NCI-H2171 treated with DMSO at 0.1 percent for 48 hours (cell line): ENCODE results near the gene GSTM2.

ENCODE experiments used
- DNase-seq: peaks from one replicate; lab custom pipeline; 2025; lab: John Stamatoyannopoulos, UW

GSTM2 gene

DNA sequence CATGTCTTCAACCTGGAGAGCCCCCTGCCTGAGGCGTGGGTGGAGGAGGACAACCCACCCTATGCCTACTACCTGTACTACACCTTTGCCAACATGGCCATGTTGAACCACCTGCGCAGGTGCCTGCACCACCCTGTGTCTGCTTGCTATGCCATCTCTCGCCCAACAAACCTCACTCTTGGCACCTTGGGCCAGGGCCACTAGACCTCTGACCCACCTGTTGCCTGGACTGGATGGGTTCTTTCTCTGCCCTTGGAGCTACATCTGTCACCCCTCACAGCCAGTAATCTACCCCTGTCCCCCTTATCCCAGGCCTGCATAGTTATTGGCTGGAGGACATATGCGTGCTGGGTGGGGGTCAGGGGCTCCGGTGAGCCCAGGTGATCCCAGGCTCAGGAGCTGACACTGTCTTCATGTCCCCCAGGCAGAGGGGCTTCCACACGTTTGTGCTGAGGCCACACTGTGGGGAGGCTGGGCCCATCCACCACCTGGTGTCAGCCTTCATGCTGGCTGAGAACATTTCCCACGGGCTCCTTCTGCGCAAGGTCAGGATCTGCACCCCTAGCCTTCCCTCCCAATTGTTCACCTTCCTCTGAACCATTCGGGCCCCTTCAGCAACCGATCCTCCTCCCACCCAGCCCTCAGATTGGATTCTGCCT is 38.4 kb upstream of the GSTM2 start:
- no peak for DNase-seq

DNA sequence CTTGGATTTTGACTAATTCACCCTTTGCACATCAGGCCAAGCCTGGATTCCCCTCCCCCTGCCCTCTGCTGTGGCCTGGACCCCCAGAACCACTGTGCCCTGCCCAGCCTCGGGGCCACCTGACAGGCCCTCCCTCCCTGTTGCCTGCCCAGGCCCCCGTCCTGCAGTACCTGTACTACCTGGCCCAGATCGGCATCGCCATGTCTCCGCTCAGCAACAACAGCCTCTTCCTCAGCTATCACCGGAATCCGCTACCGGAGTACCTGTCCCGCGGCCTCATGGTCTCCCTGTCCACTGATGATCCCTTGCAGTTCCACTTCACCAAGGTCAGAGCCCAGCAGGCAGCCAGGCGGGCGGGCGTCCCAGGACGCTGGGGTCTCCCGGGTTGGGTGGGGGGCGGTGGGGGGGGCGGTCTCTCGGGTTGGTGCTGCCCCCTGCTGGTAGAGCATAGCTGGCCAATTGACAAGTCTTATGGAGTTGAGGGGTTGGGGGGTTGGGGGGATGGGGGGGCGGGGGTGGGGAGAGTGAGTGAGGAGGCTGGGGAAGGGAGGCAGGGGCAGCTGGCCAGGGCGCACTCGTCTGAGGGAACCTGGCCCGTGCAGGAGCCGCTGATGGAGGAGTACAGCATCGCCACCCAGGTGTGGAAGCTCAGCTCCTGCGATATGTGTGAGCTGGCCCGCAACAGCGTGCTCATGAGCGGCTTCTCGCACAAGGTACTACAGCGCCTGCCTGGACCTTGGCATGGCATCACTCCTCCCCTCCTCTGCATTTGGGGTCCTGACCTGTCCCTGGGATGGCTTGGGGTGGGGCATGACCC is 37.6 kb upstream of the GSTM2 start:
- DNase-seq, result no peak

DNA sequence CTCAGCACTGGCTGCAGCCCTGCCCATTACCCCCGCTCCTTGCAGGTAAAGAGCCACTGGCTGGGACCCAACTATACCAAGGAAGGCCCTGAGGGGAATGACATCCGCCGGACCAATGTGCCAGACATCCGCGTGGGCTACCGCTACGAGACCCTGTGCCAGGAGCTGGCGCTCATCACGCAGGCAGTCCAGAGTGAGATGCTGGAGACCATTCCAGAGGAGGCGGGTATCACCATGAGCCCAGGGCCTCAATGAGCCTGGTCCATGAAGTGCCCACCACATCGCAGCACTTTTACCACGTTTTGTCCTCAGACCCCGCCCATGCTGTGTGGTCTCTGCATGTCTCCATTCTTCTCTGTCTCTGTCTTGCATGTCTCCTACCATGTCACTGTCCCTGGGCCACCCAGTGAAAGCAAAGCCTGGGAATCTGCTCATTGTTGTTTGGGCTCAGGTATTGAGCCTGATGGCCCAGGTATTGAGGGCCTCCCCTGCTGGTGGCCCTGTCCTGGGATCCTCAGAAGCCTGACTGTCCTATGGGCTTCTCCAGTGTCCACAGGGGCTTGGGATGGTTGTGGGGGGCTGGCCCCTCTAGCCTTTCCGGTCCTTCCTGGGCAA is 36.9 kb upstream of the GSTM2 start:
- DNase-seq, result no peak

DNA sequence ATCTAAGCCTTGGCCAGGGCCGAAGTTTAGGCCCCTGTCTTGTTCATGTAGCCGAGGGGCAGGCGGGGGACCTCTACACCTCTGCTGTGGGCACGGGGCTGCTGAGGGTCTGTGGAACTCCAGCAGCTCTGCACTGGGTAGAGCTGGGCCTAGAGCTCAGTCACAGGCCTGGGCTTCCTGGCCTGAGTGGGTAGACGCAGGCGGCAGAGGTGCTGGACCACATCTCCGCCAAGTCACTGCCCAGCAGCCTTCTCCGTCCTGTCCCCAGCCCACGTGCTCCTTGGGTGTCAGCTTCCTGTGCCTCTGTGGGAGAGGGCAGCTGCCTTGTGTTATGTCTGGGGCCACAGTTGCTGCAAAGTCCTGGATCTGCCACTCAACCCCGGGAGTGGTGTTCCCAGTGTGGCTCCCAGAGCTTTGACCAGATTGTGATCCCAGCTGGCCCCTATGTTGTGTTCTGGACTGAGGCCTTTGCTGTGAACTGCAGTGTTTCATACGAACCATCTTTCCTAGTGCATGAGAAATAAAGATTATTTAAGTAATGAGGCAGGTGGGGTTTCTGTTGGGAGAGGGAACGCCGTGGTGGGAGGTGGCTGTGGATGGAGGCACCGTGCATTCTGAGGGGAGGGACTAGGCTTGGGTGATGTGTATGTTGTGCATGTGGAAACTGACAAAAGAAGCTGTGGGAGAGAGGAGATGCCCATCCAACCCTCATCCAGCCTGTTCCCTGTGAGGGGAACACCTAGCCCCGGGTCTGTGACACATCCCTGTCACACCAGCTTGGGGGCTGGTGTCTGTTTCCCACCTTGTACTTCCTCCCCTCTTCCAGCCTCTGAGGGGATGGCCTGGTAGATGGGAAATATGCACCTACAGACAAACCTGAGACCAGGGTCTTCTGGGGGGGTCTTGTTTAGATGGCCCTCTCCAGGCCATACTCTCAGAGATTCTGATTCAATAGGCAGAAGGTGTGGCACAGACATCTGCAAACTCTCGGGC is 36.0 kb upstream of the GSTM2 start:
- DNase-seq, result no peak

DNA sequence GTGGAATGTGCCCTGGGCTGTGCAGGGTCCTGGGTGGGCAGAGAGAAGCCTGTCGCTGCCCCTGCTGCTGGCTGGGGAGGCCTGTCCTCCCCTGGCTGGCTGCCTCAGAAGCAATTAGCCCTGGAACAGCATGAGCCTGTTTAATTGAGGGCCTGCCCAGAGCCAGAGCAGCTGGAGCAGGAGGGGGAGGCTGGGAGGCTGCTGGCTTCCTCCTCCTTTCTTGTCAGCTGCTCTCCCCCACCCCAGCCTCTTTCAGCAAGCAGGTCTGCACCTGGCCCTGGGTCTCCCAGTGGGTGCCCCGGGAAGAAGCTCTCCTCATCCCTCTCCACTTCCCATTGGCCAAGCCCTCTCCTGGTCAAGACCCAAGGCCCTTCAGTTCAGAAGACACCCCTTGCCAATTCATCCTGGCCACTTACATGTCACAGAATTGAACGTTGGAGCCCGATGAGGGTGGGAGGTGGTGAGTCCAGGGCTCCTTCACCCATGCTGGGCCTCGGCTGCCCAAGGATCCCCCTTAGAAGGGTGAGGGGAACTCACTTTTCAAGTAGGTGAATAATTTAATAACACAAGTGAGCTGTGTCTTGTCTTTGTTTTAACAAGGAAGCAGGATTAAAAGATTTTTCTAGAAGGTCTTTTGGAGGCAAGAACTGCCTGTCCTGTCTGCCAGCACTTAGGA is 35.0 kb upstream of the GSTM2 start:
- DNase-seq, result peak; percentile 91

DNA sequence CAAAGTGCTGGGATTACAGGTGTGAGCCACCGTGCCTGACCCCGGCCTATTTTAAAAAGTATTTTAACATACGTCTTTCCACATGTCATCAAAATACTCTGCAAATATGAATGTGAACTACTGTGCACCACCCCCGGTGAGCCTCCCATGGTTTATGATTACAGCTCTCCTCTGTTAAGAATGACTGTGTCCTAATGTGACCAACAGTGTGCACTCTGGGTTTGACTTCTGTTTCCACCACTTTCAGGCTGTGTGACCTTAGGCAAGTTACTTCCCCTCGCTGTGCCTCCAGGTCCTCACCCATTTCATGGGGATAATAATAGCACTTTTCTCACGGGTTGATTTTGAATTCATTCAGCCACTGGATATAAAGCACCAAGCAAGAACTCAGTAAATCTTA is 33.6 kb upstream of the GSTM2 start:
- no peak for DNase-seq

DNA sequence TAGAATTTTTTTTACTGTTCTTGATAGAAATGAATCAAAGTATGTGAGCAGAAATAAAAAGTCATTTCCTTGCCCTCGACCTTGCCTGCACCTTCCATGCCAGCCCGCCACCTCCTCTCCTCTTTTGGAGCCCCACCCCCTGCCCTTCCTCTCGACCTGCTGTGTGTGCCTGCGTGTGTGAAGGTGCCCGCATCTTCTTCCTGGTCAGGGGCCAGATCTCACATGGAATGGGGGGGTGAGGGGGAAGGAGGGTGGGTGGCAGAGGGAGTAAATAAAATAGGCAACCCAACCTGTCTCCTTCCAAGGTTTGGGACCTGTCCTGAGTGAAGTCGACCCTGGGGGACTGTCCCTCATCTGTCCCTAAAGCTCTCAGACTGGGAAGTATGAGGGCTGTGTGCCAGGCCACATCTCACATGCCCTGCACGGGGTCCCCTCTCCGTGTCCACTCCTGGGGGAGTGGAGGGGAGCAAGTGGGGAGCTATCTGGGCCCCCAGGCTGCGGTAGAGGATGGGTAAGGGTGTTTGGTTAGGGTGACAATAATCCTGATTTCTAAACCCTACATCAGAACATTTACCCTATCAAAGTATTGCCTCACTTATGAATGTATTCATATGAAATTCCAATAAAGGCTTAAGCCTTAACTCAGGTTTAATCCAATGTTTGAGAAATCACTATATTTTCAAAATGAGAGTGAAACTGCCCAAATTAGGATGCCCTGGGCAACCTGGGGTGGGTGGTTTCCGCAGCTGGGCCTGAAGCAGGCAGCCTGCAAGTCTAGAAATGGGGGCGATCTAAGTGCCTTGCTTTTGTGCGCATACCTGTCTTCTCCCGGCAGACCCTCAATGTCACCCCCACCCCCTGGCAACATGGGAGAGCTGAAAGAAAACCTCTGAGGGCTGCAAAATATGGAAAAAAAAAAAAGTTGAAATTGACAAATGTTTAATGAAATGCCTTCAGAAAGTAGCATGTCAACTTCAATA is 32.8 kb upstream of the GSTM2 start:
- DNase-seq, result no peak

DNA sequence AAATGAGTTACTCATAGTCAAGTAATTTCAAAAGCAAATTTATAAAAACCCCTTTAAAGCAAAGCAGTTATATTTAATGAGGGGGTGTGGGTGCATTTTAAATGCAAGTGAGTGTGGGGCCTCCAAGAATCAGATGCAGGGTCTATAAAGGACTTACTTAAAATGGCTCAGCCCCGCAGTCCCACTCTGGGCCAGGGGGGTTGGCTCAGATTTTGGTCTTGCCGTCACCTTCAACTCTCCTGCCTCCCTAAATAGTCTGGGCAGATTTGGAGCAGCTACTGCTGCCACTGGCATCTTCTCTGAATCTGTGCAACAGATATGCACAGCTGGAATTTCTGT is 32.0 kb upstream of the GSTM2 start:
- no peak for DNase-seq

DNA sequence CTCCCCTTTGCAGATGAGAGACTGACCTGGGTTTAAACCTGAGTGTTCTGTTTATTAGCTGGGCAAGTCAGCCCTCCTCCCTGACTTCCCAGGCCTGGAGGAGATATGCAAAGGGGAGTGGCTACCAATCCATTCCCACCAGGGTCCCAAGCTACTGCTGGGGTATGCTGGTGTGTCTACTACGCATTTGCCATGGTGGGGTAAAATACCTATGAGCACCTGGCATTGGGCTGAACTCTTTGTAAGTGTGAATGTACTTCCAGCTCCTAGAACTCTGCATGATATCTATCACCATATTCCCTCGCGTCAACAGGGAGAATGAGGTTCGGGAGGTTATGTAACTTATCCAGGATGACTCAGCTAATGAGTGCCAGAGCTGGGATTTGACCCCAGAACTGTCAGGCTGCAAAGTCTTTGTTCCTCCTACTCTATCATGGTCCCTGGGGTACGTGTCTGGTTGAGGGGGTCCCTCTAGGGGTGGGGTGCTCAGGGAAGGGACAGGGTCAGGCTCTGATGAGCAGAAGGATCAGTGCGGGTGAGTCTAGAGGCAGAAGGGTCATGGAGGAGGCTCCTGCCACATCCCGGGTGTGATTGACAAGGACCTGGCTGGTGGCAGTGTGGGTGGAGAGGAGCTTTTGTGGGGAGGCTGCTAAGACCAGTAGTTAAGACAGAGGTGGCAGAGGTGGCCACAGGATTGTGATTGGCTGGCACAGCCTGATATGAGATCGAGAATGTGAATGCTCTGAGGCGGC is 31.5 kb upstream of the GSTM2 start:
- no peak for DNase-seq

DNA sequence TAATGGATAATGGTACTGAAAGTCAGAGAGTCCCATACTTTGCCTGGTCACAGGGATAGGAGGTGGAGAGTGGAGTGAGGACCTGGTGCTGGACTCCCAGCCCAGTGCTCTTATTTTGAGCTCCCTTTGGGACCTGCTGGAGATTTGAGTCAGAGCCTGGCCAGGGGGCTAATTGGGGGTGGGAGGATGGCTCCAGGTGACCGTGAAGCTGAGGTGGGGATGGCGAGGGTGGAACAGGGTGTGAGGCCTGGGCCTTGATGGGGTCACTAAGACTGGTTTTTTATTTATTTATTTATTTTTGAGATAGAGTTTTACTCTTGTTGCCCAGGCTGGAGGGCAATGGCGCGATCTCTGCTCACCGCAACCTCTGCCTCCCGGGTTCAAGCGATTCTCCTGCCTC is 30.4 kb upstream of the GSTM2 start:
- no peak for DNase-seq

DNA sequence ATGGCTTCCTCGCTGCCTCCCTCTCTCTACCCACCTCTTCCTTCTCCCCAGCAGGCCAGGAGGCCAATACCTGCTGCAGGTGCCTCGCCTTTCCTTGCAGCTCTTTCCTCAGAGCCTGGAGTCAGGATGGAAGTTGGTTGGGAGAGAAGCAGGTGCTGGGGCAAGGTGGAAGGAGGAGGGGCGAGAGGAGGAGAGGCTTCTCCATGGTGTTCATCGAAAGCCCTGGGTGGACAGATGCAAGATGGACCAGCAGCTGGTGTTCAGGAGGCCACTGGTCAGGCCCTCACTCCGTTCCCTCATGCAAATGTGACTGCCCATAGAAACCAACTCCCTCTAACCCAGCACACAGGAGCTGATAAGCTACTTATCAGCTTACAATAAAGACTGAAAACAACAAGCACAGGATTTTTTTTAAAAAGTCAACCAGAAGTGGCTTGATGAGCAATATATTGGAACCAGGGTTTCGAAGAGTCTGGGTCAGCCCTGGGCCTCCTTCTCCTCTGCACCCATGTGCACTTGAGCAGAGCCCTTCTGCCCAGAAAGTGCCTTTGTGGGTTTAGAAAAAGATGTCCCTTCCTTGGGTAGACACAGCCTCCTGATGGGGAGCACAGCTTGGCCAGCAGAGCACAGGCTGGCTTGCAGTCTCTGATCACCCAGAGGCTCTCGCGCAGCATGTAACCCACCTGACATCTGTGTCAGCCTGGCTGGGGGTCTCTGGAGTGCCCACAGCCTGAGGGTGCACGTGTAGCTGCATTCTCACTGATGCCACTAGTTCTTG is 28.6 kb upstream of the GSTM2 start:
- DNase-seq, result no peak

DNA sequence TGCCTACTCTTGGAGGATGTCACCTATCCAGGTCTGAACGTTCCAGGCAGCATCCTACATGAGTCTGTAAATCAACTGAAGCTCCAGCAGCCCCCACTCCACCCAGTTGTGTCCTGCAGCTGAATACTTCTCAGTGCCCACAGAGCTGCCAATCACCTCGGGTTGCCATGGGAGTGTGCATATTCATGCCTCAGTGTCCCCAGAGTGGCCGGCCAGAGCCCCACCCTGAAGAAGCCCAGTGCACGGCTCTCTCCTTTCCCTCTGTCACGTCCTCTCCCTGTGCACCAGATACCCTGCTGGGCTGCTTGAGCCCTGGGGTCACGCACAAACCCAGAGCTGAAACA is 28.0 kb upstream of the GSTM2 start:
- no peak for DNase-seq

DNA sequence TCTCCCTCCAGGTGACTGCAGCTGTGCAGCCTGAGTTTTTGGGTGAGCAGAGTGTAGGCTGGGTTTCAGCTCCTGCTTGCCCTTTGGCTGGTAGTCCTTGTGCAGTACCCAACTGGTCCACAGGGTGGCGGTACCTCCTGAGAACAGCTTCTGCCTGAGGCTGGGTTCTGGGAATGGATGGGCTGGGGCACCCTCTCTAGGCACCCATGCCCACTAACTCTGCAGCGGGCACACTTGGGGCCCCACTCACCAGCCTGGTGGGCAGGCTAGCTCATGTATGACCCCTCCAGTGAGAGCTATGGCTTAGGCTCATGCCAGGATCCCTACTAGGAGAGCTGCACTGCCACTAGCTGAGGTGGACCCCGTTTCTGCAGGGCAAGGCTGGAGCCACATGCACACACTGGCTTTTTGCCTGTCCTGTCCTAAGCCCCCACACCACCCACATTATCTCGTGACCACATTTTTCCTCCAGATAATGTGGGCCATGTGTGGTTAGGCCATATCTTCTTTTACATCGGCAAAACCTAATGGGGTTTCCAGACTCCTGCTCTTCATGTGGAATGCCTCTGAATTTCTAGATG is 27.5 kb upstream of the GSTM2 start:
- DNase-seq, result peak; percentile 58

DNA sequence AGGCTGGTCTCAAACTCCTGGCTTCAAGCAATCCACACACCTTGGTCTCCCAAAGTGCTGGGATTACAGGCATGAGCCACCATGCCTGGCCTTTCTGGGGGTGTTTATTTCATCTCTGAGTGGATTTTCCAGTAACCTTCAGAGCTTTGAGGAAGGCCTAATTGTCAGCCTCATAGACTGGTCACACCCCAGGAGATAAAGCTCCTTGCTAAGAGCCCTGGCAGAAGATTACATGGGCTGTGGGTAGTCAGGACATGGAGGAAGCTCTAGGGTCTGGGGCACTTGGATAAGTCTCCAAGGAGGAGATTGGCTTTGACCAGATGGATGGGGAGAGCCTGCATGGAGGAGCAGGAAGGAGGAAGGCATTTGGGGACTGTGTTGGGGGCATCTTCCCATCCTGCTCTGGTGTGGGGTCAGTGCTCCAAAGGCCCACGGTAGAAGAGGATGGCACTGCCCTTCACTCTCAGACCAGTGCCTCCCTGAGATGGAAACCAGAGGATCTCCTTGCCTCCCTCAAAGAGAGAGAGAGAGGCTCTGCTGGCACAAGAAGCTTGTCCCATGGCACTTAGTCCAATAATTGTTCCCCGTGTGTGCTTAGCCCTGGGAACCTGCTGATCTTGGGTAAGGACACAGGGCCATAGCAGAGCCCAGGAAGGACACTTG is 26.6 kb upstream of the GSTM2 start:
- DNase-seq, result no peak

DNA sequence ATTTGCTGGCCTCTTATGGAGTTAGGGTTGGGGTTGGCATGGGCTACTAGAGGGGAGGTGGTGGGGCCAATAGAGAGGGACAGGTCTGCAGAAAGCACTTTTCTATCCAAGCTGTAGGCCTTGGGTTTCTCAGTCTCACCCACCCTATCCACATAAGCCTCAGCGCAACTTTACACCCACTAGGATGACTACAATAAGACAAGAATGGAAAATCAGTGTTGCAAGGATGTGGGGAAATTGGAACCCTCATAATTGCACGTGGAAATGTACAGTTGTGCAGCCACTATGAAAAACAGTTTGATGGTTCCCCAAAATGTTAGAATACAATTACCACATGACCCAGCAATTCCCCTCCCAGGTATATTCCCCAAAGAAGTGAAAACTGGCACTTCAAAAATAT is 26.0 kb upstream of the GSTM2 start:
- no peak for DNase-seq

DNA sequence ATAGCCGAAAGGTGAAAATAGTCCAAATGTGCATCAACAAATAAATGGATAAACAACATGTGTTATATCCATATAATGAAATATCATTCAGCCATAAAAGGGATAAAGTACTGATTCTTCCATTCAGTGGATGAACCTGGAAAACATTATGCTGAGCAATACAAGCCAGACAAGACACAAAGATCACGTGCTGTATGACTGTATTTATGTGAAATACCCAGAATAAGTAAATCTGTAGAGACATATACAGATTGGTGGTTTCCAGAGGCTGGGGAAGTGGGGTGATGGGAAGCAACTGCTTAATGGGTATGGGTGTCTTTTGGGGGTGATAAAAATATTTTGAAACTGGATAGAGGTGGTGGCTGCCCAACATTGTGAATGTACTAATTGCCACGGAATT is 25.2 kb upstream of the GSTM2 start:
- no peak for DNase-seq

DNA sequence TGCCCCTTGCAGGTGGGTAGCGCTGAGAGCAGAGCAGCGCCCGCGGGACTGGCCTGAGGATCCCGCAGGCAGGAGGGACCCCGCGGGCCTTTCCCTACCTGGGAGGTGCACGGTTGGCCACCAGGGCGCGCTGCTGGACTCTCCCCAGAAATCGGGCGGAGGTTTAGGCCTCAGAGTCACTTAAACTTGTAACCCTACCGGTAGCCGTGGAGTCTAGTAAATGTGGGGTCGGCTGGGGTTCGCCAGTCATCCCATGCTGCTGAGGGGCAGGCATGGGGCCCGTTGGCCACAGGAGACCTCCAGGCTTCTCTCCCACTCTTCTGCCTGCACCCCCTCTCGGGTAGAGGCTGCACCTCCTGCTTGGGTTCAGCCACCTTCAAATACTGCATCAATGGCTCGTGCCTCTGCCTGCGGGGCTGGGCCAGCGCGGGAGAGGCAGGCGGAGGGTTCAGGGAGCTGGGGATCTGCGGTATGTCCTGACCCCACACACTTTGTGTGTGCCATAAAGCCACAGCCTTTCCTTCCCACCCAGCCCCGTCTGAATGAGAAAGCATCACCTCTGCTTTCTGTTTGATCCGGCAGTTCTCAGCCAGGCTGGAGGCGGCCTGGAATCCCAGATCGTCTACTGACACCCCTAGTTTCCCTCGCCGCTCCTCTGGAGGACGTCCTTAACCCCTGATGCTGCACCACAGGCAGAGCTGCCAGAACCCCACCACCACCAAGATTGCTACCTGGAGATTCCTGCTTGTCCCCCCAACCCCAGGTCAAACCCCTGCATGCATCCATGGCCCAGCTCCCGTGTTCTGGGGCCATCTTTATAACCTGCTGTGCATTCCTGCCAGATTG is 24.2 kb upstream of the GSTM2 start:
- no peak for DNase-seq
